OCI-LY3 (cell line): ENCODE data around the gene DEDD2.
A peak's percentile ranks its signal among the peaks of the same experiment; 100 is the strongest.

Source experiments
- H2AFZ ChIP-seq: fragments of 200-600, 300-600 bp; shearing (Covaris generic); 2 replicates; pipeline ENCODE4 v1.6.0; 2014; ENCODE audit warnings: antibody characterized with exemption, low read depth, low read length
- H3K27ac ChIP-seq: fragments of 200-600, 300-600 bp; sonication (generic); 2 replicates; pipeline ENCODE4 v1.5.1; 2014; ENCODE audit warnings: mild to moderate bottlenecking, low read length, moderate library complexity, mixed read lengths
- H3K27me3 ChIP-seq: fragments of 200-600, 300-600 bp; sonication (generic); 2 replicates; pipeline ENCODE4 v1.6.1; 2014; ENCODE audit warnings: low read depth, low read length, mixed read lengths
- H3K36me3 ChIP-seq: fragments of 200-600, 300-600 bp; sonication (generic); replicated peaks from 2 replicates; pipeline ENCODE3; 2014; ENCODE audit warnings: low read depth, low read length, mixed read lengths
- H3K4me1 ChIP-seq: fragments of 300-600, 200-600 bp; sonication (generic); 2 replicates; pipeline ENCODE4 v1.6.1; 2014; ENCODE audit warnings: low read length, mixed read lengths
- H3K4me2 ChIP-seq: fragments of 200-600, 300-600 bp; sonication (generic); 2 replicates; pipeline ENCODE4 v1.6.1; 2014; ENCODE audit warnings: low read length, mixed read lengths
- H3K4me3 ChIP-seq: fragments of 300-600, 200-600 bp; sonication (generic); 2 replicates; pipeline ENCODE4 v1.5.1; 2014; ENCODE audit warnings: antibody characterized with exemption, mild to moderate bottlenecking, low read length, moderate library complexity
- H3K79me2 ChIP-seq: fragments of 300-600, 200-600 bp; shearing (Covaris generic); 2 replicates; pipeline ENCODE4 v1.6.1; 2014; ENCODE audit warnings: mild to moderate bottlenecking, low read length, mixed read lengths
- H3K9ac ChIP-seq: fragments of 300-600, 200-600 bp; shearing (Covaris generic); 2 replicates; pipeline ENCODE4 v1.6.0; 2014; ENCODE audit warnings: mild to moderate bottlenecking, low read length, moderate library complexity
- H3K9me3 ChIP-seq: fragments of 200-600, 300-600 bp; shearing (Covaris generic); 2 replicates; pipeline ENCODE4 v1.6.1; 2014; ENCODE audit warnings: low read length, mixed read lengths; ENCODE audit not compliant: insufficient read depth
- H4K20me1 ChIP-seq: fragments of 200-600, 300-600 bp; sonication (generic); 2 replicates; pipeline ENCODE4 v1.6.1; 2016; ENCODE audit warnings: low read length, mixed read lengths; ENCODE audit not compliant: insufficient read depth
- EZH2phosphoT487 ChIP-seq: fragments of 200-600 bp; shearing (Covaris generic); IDR thresholded peaks from 2 replicates; pipeline ENCODE4 v1.6.1; 2018; ENCODE audit warnings: antibody characterized with exemption, mixed run types, low read depth
- TF ChIP-seq, protein P1 (sequence below): fragments of 200-600, 300-600 bp; sonication (generic); IDR thresholded peaks from 2 replicates; pipeline ENCODE4 v1.5.1; 2014; ENCODE audit warnings: antibody characterized with exemption, low read length, low read depth

The DEDD2 gene

DNA sequence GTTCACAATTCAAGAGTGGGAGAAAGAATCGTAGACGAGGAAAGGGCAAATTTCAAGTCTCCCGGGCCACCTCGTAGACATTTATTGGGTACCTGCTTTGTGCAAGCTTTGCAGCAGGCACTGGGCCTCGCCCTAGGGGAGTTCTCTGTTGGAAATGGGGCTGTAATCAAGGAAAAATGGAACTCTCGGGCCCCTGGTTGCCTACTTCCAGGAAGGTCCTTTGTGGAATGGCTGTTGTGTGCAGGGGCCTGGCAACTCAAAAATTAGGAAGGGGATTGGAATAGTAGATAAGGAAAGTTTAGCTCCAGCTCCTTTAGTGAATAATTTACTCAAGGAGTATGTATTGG lies 3.2 kb upstream of the DEDD2 start:
- H3K4me3 ChIP-seq = peak overlapping the region; percentile 90
- H3K4me1 ChIP-seq = peaks cover 25% of the 10 kb centered on the region
- H2AFZ ChIP-seq = peak overlapping the region; percentile 9; the same call in 1 of the 2 replicates
- H3K9ac ChIP-seq = peak overlapping the region; percentile 88
- peaks cover 75% of the 10 kb centered on the region for H3K79me2 ChIP-seq
- H3K9me3 ChIP-seq = no peaks in the 10 kb centered on the region
- peaks cover 27% of the 10 kb centered on the region for H3K36me3 ChIP-seq
- peaks cover 16% of the 10 kb centered on the region; the same call in 1 of the 2 replicates for H4K20me1 ChIP-seq
- H3K4me2 ChIP-seq = peak overlapping the region; percentile 99
- no peaks in the 10 kb centered on the region for H3K27me3 ChIP-seq
- H3K27ac ChIP-seq = peak overlapping the region; percentile 54
- TF ChIP-seq, protein P1, sequence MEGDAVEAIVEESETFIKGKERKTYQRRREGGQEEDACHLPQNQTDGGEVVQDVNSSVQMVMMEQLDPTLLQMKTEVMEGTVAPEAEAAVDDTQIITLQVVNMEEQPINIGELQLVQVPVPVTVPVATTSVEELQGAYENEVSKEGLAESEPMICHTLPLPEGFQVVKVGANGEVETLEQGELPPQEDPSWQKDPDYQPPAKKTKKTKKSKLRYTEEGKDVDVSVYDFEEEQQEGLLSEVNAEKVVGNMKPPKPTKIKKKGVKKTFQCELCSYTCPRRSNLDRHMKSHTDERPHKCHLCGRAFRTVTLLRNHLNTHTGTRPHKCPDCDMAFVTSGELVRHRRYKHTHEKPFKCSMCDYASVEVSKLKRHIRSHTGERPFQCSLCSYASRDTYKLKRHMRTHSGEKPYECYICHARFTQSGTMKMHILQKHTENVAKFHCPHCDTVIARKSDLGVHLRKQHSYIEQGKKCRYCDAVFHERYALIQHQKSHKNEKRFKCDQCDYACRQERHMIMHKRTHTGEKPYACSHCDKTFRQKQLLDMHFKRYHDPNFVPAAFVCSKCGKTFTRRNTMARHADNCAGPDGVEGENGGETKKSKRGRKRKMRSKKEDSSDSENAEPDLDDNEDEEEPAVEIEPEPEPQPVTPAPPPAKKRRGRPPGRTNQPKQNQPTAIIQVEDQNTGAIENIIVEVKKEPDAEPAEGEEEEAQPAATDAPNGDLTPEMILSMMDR = no peak
- no peak for TF ChIP-seq EZH2phosphoT487

DNA sequence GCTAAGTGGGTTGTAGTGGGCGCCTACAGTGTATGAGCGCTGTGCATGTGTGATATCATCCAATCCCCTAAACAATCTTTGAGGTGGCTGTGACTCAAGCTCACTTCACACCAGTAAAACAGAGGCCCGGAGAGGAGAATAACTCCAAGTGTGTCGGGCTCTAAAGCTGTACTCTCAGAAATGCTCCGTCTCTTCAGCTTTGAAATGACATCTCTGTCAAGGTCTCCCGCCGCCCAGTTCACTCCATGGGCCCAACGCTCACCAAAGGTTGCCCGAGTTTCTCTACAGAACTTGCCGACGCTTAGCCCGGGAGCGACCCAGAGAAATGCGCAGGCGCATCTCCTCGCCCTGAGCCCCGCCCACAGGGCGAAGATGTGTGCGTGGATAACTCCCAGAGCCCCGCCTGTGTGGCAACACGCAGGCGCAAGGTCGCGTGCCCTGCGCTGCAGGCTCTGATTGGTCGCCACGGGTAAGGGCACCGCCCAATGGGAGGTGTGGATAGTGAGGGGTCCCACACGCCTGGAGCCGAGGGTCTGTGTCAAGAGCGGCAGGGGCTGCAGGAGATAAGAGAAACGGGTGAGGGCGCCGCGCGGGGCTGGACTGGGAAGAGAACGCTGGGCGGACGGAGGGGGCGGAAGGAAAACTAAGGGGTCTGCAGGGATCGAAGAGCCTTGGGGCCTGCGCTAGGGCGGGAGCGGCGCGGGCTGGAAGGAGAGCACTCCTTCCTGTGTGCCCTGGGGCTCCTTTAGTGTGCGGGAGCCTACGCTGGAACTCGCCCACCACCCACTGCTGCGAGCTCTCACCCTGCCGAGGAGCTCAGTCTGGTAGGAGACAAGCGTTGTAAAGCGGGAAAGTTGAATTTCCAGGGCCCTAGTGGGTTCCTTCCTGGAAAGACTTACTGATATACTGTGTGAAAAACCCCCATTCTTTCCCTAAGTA lies 2.6 kb upstream of the DEDD2 start, which contains the start of gene ZNF526:
Gene ZNF526 (plus strand): TSS at position 501 of the 939 bp plus-strand sequence. CDS start 4,092 bp downstream, outside the sequence.
- peaks cover 25% of the 10 kb centered on the region for H3K36me3 ChIP-seq
- peaks cover 22% of the 10 kb centered on the region; the same call in 1 of the 2 replicates for H4K20me1 ChIP-seq
- H3K9me3 ChIP-seq = no peaks in the 10 kb centered on the region
- H3K9ac ChIP-seq = peak within 1 kb of the TSS; percentile 88
- no peaks in the 10 kb centered on the region for H3K27me3 ChIP-seq
- peaks cover 76% of the 10 kb centered on the region for H3K79me2 ChIP-seq
- peak within 1 kb of the TSS; percentile 99 for H3K4me2 ChIP-seq
- H3K4me3 ChIP-seq = peak within 1 kb of the TSS; percentile 90
- H3K4me1 ChIP-seq = peaks cover 27% of the 10 kb centered on the region
- no peak for TF ChIP-seq EZH2phosphoT487
- TF ChIP-seq, protein P1 = no peak
- H3K27ac ChIP-seq = peak within 1 kb of the TSS; percentile 75
- H2AFZ ChIP-seq = peak within 1 kb of the TSS; percentile 9

DNA sequence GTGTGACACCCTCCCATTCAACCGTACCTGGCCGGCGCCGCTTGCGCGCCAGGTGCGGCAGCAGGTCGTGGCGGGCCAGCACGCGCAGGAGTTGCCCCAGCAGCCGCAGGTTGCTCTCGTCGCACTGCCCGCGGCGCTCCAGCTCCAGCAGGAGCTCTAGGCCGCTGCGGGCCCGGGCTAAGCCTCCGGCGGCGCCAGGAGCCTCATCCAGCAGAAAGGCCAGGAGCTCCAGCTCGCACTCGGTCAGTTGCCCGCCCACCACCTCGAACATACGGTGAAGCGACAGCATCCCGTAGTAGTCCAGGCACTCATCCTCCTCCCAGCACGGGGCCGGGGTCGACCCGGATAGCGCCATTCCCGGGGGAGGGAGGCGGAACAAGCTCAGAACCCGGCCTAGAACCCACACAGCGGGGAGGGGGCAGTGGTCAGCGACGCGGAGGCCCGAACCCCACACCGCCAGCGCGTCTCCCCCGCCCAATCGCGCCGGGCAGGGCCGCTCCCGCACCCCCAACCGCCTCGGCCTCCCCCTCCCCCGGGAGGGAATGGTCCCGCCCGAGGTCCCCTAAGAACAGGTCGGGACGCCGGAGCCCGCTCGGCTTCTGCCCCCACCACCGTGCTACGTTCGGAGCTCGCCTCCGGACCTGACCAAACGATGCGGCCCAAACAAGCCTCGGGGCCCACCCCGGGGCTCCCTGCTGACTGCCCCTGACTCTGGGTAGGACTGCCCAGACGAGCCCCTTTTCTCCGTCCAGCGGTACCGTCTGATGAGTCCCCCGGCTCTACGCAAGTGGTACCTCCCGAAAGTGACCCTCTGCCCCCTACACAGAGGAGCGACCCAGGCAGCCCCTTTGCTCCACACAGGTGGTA lies 591 bp downstream of the DEDD2 start:
- Histone ChIP-seq H3K9ac (peak overlapping the region; percentile 95), H3K79me2 (peaks cover 74% of the 10 kb centered on the region), H3K27me3 (no peaks in the 10 kb centered on the region), H3K4me3 (peak overlapping the region; percentile 94), H3K4me1 (peaks cover 27% of the 10 kb centered on the region), H3K27ac (peak overlapping the region; percentile 66), H2AFZ (peak overlapping the region; percentile 30; the same call in 1 of the 2 replicates), H4K20me1 (peaks cover 22% of the 10 kb centered on the region; the same call in 1 of the 2 replicates), H3K4me2 (peak overlapping the region; percentile 74), H3K9me3 (no peaks in the 10 kb centered on the region), H3K36me3 (peaks cover 30% of the 10 kb centered on the region)
- TF ChIP-seq, protein P1 = no peak
- TF ChIP-seq EZH2phosphoT487 = no peak
